ENCODE measurements around the gene ACO2.
"Not testable (repeated sequence)": the region's sequence is repeated elsewhere in the genome, so short reads cannot be mapped to it uniquely, and the experiment has no call there.

The ACO2 gene

GRCh38 chr22:41543854-41544670 is 75.1 kb downstream of the ACO2 start, which contains the start of gene POLR3H:
TSS of gene POLR3H (minus strand) at chr22:41544470. CDS start at chr22:41544101, 369 bp downstream.
- peak; percentile 99 for DNase-seq (ENCODE audit: low spot score)

GRCh38 chr22:41544671-41545476 is 76.0 kb downstream of the ACO2 start:
- no peak for DNase-seq (ENCODE audit: low spot score)

DNA sequence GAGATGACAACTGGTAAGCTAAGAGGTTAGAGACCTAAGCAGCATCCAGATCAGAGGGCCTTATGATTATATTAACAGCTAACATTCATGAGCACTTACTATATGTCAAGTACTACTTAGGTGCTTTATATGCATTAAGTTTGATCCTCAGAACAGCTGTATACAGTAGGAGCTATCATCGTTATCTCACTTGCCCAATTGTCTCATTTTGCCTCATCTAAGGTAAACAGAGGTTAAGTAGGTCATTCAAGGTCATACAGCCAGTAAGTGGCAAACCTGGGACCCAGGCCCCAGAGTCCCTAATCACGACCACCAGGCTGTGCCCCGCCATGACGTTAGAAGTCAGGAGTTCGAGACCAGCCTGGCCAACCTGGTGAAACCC is 79.9 kb downstream of the ACO2 start:
- no peak for DNase-seq (ENCODE audit: low spot score)

DNA sequence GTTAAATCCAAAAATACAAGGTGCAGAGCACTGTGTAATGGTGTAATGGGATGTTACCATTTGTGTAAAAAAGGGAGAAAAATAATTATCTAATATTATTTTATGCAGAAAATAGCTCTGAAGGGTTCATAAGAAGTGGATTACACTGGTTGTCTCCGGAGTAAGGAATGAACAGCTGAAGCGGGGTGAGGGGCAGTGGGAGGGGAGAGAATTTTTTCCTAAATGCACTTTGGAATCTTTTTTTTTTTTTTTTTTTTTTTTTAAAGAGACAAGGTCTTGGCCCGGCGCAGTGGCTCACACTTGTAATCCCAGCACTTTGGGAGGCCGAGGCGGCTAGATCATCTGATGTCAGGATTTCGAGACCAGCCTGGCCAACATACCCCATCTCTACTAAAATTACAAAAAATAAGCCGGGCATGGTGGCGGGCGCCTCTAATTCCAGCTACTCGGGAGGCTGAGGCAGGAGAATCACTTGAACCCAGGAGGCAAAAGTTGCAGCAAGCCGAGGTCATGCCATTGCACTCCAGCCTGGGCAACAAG is 82.1 kb downstream of the ACO2 start:
- DNase-seq (ENCODE audit: low spot score) = no peak

GRCh38 chr22:41551877-41552582 is 83.1 kb downstream of the ACO2 start:
- DNase-seq (ENCODE audit: low spot score) = no peak

DNA sequence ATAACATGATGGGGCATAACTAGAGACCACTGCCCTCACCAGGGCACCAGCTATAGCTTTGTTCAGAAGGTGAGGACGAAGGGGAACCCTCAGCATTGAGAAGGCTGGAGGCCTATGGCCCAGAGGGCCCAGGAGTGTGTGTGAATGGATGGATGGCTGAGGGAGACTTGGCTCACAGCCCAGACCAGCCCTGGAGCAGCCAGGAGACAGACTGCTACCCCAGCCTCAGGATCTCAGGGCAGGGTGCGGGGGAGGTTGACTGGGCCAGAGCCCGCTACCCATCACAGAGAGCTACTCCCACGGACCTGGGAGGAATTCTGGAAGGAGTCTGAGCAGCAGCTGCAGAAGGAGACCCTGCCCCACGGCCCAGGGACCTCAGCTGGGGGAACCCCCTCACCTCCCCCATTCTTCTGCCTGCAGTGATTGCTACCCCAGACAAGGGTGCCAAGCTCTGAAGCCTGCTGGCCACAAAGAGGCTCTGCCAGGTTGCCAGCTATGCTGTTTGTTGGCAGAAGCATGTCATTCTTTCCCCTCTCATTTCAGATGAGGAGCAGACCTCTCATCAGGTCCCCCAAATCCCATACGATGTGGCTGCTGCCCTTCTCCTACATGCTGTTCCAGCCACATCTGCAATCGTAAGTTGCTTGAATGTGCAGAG is 86.5 kb downstream of the ACO2 start:
- DNase-seq (ENCODE audit: low spot score) = no peak

DNA sequence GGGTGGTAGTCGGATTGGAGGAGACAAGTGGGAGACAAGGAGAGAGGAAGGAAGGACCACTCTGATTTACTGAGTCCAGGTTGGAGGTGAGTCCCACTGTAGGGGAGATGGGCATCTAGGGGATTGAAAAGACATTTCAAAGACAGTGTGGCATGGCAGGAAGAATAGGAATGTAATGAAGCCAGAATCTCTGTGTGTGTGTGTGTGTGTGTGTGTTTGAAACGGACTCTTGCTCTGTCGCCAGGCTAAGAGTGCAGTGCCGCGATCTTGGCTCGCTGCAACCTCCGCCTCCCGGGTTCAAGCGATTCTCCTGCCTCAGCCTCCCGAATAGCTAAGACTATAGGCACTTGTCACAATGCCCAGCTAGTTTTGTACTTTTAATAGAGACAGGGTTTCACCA is 87.6 kb downstream of the ACO2 start:
- DNase-seq (ENCODE audit: low spot score) = no peak

- no peak for DNase-seq (ENCODE audit: low spot score)
These were observed 88.7 kb downstream of the ACO2 start for GRCh38 chr22:41557401-41558240.

GRCh38 chr22:41558241-41558630 is 89.3 kb downstream of the ACO2 start:
- not testable (repeated sequence) for DNase-seq (ENCODE audit: low spot score)

GRCh38 chr22:41560095-41560471 is 91.2 kb downstream of the ACO2 start:
- DNase-seq (ENCODE audit: low spot score) = no peak

- no peak for DNase-seq (ENCODE audit: low spot score)
These were observed 92.4 kb downstream of the ACO2 start for GRCh38 chr22:41561335-41561734.

GRCh38 chr22:41561788-41562187 is 92.9 kb downstream of the ACO2 start:
- peak; percentile 60 for DNase-seq (ENCODE audit: low spot score)

- DNase-seq (ENCODE audit: low spot score) = no peak
These were observed 93.5 kb downstream of the ACO2 start for GRCh38 chr22:41562461-41562860.

DNA sequence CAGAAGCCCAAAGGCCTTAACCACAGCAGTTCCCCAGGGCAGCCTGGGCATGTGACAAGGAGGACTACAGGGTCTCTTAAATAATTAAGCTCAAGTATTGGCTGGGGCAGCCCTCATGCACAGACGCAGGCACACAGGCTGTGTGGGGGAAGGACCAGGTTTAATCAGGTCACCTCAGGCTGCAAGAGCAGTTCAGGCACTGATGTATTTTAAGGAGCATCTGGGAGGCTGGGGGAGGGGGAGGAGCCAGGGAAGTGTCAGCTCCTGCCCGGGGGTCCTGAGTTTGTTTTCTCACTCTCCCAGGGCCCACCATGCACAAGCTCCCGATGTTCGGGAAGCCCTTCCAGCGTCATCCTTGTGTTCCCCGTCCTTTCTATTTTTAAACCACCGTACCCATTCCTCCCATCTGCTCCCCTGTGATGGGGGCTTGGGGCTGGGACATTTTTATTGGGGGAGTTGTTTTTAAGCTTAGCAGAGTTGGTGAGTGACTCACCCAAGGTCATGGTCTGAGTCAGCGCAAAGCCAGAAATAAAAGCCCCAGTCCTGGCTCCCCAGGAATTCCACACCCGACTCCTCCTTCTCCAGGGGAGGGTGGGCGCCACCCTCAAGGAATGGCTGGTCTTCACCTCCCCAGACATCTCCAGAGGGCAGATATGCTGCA is 94.3 kb downstream of the ACO2 start:
- peak; percentile 58 for DNase-seq (ENCODE audit: low spot score)

- DNase-seq (ENCODE audit: low spot score) = no peak
These were observed 95.6 kb downstream of the ACO2 start for GRCh38 chr22:41564563-41564962.

- DNase-seq (ENCODE audit: low spot score) = peak; percentile 92
These were observed 96.6 kb downstream of the ACO2 start for GRCh38 chr22:41565403-41566054.

- no peak for DNase-seq (ENCODE audit: low spot score)
These were observed 98.5 kb downstream of the ACO2 start for GRCh38 chr22:41567512-41567768.

GRCh38 chr22:41568811-41569210 is 99.9 kb downstream of the ACO2 start:
- no peak for DNase-seq (ENCODE audit: low spot score)

- DNase-seq (ENCODE audit: low spot score) = no peak
These were observed 101.3 kb downstream of the ACO2 start for GRCh38 chr22:41570221-41570620.

DNA sequence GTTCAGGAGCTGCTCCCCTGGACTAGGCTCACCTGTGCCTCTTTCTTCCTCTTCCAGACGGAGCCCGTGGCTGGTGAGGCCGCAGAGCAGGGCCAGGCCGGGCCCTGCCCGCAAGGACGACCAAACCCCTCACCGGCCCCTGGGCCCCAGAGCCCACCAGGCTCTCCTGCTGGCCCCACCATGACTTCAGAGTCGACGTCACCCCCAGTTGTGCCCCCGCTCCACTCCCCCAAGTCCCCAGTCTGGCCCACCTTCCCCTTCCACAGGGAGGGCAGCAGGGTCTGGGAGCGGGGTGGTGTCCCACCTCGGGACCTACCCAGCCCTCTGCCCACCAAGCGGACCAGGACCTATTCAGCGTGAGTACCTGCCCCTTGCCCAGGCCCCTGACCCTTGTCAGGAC is 102.9 kb downstream of the ACO2 start:
- no peak for DNase-seq (ENCODE audit: low spot score)

All from hematopoietic multipotent progenitor cell treated with erythropoietin and hydrocortisone succinate and interleukin-3 and kit ligand, for 17 days (in vitro differentiated cells).